HG02759 (cell line): ENCODE results near the gene STAT1.

Source experiments
- ATAC-seq: cut with Tn5 transposase; IDR thresholded peaks from one replicate; pipeline ENCODE4 v1.9.1; 2021; ENCODE audit warnings: mild to moderate bottlenecking, moderate library complexity; ENCODE audit not compliant: unreplicated experiment

STAT1 gene

GRCh38 chr2:190986221-190986953, 27.6 kb downstream of the STAT1 start:
- ATAC-seq, result no peak

GRCh38 chr2:190984595-190984994, 29.4 kb downstream of the STAT1 start:
- no peak for ATAC-seq

- ATAC-seq, result no peak
Observed at GRCh38 chr2:190982262-190983034, 31.5 kb downstream of the STAT1 start.

- ATAC-seq, result no peak
Observed at GRCh38 chr2:190981733-190982132, 32.2 kb downstream of the STAT1 start.

- no peak for ATAC-seq
Observed at GRCh38 chr2:190981333-190981732, 32.6 kb downstream of the STAT1 start.

GRCh38 chr2:190980630-190981209, 33.3 kb downstream of the STAT1 start:
- no peak for ATAC-seq

- ATAC-seq, result no peak
Observed at GRCh38 chr2:190979906-190980629, 33.9 kb downstream of the STAT1 start.

GRCh38 chr2:190978389-190979053, 35.5 kb downstream of the STAT1 start:
- no peak for ATAC-seq

GRCh38 chr2:190977505-190977904, 36.5 kb downstream of the STAT1 start:
- ATAC-seq, result no peak

GRCh38 chr2:190976521-190976920, 37.5 kb downstream of the STAT1 start:
- no peak for ATAC-seq

GRCh38 chr2:190974629-190975361, 39.2 kb downstream of the STAT1 start:
- ATAC-seq, result no peak

- no peak for ATAC-seq
Observed at GRCh38 chr2:190973726-190974628, 40.0 kb downstream of the STAT1 start.

- no peak for ATAC-seq
Observed at GRCh38 chr2:190973262-190973661, 40.7 kb downstream of the STAT1 start.

GRCh38 chr2:190972846-190973245, 41.1 kb downstream of the STAT1 start:
- no peak for ATAC-seq

GRCh38 chr2:190972213-190972612, 41.8 kb downstream of the STAT1 start:
- ATAC-seq, result no peak

GRCh38 chr2:190970873-190971506, 43.0 kb downstream of the STAT1 start:
- ATAC-seq, result no peak

- no peak for ATAC-seq
Observed at GRCh38 chr2:190970160-190970559, 43.8 kb downstream of the STAT1 start.

- ATAC-seq, result no peak
Observed at GRCh38 chr2:190968522-190968921, 45.4 kb downstream of the STAT1 start.
